GM12801 (cell line): ENCODE measurements around the gene RNASEH2A.

Experiments
- TF ChIP-seq, protein P1 (sequence below): IDR thresholded peaks from one replicate; pipeline ENCODE4 v1.5.1; 2011; ENCODE audit warnings: control low read depth; ENCODE audit not compliant: insufficient read length; ENCODE audit errors: extremely low read depth

RNASEH2A gene

DNA sequence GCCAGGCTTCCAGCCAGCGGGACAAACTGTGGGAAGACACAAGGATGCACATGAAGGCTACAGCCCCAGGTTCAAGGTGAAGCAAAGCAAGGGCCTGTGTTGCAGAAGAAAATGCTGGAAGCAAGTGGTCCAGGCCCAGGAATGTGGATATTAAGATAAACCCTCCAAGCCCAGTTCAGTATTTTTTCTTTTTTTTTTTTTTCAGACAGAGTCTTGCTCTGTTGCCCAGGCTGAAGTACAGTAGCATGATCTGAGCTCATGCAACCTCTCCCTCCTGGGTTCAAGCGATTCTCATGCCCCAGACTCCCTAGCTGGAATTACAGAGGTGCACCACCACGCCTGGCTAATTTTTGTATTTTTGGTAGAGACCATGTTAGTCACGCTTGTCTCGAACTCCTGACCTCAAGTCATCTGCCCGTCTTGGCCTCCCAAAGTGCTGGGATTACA, 9.2 kb upstream of the RNASEH2A start:
- TF ChIP-seq, protein P1, sequence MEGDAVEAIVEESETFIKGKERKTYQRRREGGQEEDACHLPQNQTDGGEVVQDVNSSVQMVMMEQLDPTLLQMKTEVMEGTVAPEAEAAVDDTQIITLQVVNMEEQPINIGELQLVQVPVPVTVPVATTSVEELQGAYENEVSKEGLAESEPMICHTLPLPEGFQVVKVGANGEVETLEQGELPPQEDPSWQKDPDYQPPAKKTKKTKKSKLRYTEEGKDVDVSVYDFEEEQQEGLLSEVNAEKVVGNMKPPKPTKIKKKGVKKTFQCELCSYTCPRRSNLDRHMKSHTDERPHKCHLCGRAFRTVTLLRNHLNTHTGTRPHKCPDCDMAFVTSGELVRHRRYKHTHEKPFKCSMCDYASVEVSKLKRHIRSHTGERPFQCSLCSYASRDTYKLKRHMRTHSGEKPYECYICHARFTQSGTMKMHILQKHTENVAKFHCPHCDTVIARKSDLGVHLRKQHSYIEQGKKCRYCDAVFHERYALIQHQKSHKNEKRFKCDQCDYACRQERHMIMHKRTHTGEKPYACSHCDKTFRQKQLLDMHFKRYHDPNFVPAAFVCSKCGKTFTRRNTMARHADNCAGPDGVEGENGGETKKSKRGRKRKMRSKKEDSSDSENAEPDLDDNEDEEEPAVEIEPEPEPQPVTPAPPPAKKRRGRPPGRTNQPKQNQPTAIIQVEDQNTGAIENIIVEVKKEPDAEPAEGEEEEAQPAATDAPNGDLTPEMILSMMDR: no peak

DNA sequence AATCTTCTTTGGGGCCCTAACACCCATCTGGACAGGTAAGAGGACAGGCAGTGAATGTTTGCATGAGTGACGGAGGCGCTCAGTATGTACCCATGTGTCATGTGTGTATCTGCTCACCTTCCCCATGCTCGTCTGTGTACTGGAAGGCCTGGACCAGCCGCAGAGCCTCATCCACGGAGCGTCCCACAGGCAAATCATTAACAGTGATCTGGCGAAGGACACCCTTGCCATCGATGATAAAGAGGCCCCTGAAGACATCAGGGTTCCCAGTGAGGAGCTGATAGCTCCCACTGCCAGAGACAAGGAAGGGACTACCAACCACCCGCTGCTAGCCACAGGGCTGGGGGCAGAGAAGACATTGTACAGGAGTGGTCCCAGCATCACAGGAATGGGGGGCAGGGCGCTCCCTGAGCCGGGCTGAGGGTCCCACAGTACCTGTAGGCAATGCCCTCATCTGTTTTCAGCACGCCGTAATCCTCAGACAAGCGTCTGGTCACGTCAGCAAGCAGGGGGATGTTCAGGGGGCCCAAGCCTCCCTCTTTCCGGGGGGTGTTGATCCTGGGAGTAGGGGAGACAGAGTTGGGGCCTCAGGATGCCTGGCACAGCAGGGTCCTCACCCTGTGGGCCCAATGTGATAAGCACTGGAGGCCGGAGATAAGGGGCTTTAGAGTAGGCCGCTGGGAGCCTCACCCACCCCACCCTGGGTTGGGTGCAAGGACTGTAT, 6.5 kb upstream of the RNASEH2A start:
- TF ChIP-seq, protein P1: no peak

DNA sequence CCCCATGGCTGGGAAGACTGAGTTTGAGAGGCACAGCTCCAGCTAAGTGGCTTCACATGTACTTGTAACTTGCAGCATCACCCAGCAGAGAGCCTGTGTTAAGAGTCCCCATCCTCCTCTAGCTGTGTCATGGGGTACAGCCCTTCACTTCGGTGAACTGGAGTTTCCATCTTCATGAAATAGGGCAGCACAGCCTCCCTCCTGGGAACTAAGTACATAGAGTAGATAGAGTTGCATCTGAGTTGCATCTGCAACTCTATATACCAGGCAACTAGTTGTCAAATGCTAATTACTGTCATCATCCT, 6.0 kb upstream of the RNASEH2A start:
- TF ChIP-seq, protein P1: no peak

DNA sequence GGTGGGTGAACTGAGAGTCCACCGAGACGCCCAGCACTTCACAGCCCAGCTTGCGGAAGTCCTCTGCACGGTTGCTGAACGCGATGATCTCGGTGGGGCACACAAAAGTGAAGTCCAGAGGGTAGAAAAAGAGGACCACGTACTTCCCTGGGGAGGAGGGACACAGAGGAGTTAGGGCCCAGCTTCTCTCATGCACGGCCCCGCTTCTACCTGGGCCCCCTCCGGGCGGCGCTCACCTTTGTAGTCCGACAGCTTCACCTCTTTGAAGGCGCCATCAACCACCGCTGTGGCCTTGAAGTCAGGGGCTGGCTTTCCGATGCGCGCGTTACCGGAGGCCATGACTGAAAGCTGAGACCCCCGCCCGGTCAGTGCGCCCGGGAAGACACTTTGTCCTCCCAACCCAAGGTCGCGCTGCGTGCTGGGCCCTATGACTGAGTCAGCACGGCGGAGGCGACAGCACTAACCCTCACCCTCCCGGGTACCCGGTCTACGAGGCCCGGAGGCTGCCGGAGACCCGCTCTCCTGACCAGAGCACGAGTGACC, 5.4 kb upstream of the RNASEH2A start:
- TF ChIP-seq, protein P1: no peak

DNA sequence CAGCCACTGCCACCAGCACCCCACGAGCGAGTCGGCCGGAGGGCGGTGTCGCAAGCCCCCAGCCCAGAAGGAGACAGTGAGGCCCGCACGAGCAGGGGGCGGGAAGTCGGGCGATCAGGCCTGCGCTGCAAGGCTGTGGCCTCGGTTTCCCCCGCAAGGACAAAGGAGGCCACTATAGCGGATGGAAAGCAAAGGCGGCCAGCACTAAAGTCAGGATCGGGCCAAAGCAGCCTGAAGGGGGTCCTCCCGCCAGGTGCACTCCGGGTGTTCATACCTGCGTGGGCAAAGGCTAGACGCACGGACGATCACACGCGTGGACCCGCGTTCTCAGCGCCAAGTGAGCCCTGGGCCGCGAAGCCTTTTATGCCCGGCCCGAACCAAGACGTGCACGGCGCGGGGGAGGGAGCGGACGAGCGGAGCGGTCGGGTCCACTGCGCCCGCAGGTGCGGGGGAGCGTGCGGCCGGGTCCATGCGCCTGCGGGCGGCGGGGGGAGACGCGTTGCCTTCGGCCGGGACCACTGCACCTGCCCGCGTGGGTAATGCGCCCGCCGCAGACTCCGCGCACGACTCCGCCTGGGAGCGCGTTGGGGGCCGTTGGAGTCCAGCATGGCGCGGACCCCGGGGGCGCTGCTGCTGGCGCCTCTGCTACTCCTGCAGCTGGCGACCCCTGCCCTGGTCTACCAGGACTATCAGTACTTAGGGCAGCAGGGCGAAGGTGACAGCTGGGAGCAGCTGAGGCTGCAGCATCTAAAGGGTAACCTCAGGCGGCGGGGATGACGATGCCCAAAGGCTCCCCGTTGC, 4.7 kb upstream of the RNASEH2A start, which contains the start of the genes PRDX2 and THSD8:
PRDX2 (minus strand) TSS at position 335 of the 801 bp plus-strand sequence. CDS start 539 bp downstream, outside the sequence.
THSD8 (plus strand) TSS at position 604 of the 801 bp plus-strand sequence; CDS start at position 607, 3 bp downstream.
- TF ChIP-seq, protein P1: no peak

DNA sequence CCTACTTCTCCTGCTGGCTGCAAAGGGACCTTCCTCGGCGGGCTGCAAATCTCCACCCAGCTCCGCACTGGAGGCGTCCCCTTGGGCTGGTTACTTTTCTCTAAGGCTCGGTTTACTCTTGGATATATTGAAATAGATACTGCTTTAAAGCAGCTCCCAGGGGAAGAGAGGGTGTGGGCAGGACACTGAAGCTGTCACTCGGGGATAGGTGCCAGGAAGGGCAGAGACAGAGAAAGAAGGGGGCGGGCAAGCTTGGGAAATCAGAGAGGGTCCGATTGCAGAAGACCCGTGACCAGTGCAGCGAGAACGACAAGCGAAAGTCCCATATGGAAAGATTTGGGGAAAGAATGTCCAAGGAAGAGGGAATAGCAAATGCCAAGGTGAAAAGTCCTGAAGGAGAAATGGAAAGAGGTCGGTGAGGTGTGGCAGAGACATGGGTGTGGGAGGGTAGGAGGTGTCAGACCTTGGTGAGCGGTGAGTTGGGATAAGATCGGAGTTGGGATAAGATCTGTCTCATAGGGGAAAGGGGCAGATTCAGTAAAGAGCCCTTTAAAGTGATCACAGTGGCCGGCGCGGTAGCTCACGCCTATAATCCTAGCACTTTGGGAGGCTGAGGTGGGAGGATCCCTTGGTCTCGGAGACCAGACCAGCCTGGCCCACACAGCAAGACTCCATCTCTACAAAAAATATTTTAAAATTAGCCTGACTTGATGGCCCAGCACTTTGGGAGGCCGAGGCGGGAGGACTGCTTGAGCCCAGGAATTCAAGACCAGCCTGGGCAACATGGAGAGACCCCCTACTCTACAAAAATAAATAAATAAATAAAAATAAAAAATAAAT, 3.9 kb upstream of the RNASEH2A start:
- TF ChIP-seq, protein P1: no peak
